Neural cell (in vitro differentiated cells): ENCODE data around the gene HNRNPR. TPM values are rescaled to one million over a fixed set of nuclear protein-coding genes. Genes with fewer than 3 reads are reported as not detected.
"Not testable (repeated sequence)": the region's sequence is repeated elsewhere in the genome, so short reads cannot be mapped to it uniquely, and the experiment has no call there.

Source experiments
- H2AFZ ChIP-seq: fragments of 200-600, 300-800 bp; sonication (generic), shearing (Covaris generic); 2 replicates; pipeline ENCODE4 v1.6.0; 2014; ENCODE audit warnings: low read depth, mild to moderate bottlenecking, antibody characterized with exemption, low read length, moderate library complexity
- H3F3A ChIP-seq: fragments of 200-600 bp; shearing (Covaris generic); 2 replicates; pipeline ENCODE4 v1.6.1; 2016; ENCODE audit warnings: mild to moderate bottlenecking, moderate library complexity, mixed read lengths, antibody characterized with exemption, low read length; ENCODE audit not compliant: insufficient read depth, poor library complexity, severe bottlenecking
- H3K27ac ChIP-seq: fragments of 200-600, 300-800 bp; sonication (generic), shearing (Covaris generic); 2 replicates; pipeline ENCODE4 v1.5.1; 2014; ENCODE audit warnings: mild to moderate bottlenecking, low read length, moderate library complexity
- H3K27me3 ChIP-seq: fragments of 300-800, 200-600 bp; sonication (generic), shearing (Covaris generic); 2 replicates; pipeline ENCODE4 v1.6.0; 2014; ENCODE audit warnings: mild to moderate bottlenecking, low read depth, low read length, moderate library complexity; ENCODE audit not compliant: insufficient read depth
- H3K36me3 ChIP-seq: fragments of 300-800, 200-600 bp; sonication (generic), shearing (Covaris generic); 2 replicates; pipeline ENCODE4 v1.5.1; 2014; ENCODE audit warnings: mild to moderate bottlenecking, antibody characterized with exemption, low read length, moderate library complexity; ENCODE audit not compliant: insufficient read depth
- H3K4me2 ChIP-seq: fragments of 300-800, 200-600 bp; sonication (generic), shearing (Covaris generic); 2 replicates; pipeline ENCODE4 v1.6.0; 2014; ENCODE audit warnings: mild to moderate bottlenecking, low read length
- H3K4me3 ChIP-seq: fragments of 300-800, 200-600 bp; sonication (generic), shearing (Covaris generic); 2 replicates; pipeline ENCODE4 v1.5.1; 2014; ENCODE audit warnings: mild to moderate bottlenecking, low read length, moderate library complexity
- H3K79me2 ChIP-seq: fragments of 200-600 bp; shearing (Covaris generic); replicated peaks from 2 replicates; pipeline ENCODE4 v1.6.0; 2014; ENCODE audit warnings: mild to moderate bottlenecking, low read length, moderate library complexity; ENCODE audit not compliant: insufficient read depth
- H3K9ac ChIP-seq: fragments of 300-800, 200-600 bp; sonication (generic), shearing (Covaris generic); 2 replicates; pipeline ENCODE4 v1.6.1; 2016; ENCODE audit warnings: mild to moderate bottlenecking, low read length, mixed read lengths
- H3K9me2 ChIP-seq: fragments of 200-600 bp; shearing (Covaris generic); 2 replicates; pipeline ENCODE4 v1.6.1; 2016; ENCODE audit warnings: mild to moderate bottlenecking, low read length, mixed read lengths; ENCODE audit not compliant: insufficient read depth
- H3K9me3 ChIP-seq: fragments of 200-600, 300-800 bp; sonication (generic), shearing (Covaris generic); 2 replicates; pipeline ENCODE4 v1.6.1; 2016; ENCODE audit warnings: mild to moderate bottlenecking, mixed run types, low read length, moderate library complexity, mixed read lengths
- H4K20me1 ChIP-seq: fragments of 200-600 bp; shearing (Covaris generic); 2 replicates; pipeline ENCODE4 v1.6.1; 2016; ENCODE audit warnings: mild to moderate bottlenecking, mixed run types; ENCODE audit not compliant: insufficient read depth
- CTCF ChIP-seq: fragments of 450-650 bp; IDR thresholded peaks from 2 replicates; pipeline ENCODE4 v1.5.1; 2014; ENCODE audit warnings: antibody characterized with exemption, mild to moderate bottlenecking, moderate library complexity; ENCODE audit not compliant: poor library complexity, severe bottlenecking
- EP300 ChIP-seq: fragments of 450-650 bp; conservative IDR thresholded peaks from 2 replicates; pipeline ENCODE4 v1.6.1; 2014; ENCODE audit warnings: antibody characterized with exemption, mild to moderate bottlenecking, moderate library complexity; ENCODE audit not compliant: poor library complexity, severe bottlenecking
- EZH2 ChIP-seq: fragments of 200-600, 300-800 bp; shearing (Covaris generic), sonication (generic); IDR thresholded peaks from 2 replicates; pipeline ENCODE4 v1.6.1; 2014; ENCODE audit warnings: antibody characterized with exemption, low read length, borderline replicate concordance, mild to moderate bottlenecking; ENCODE audit not compliant: insufficient read depth, poor library complexity, severe bottlenecking
- MXI1 ChIP-seq: fragments of 450-650 bp; conservative IDR thresholded peaks from 2 replicates; pipeline ENCODE4 v1.6.1; 2014; ENCODE audit warnings: antibody characterized with exemption, mild to moderate bottlenecking; ENCODE audit not compliant: poor library complexity, severe bottlenecking
- POLR2AphosphoS5 ChIP-seq: IDR thresholded peaks from 2 replicates; pipeline ENCODE4 v1.6.1; 2012
- RAD21 ChIP-seq: fragments of 450-650 bp; conservative IDR thresholded peaks from 2 replicates; pipeline ENCODE4 v1.6.1; 2014; ENCODE audit warnings: antibody characterized with exemption, mild to moderate bottlenecking, moderate library complexity
- REST ChIP-seq: IDR thresholded peaks from 2 replicates; pipeline ENCODE4 v1.6.1; 2012; ENCODE audit warnings: borderline replicate concordance
- SMC3 ChIP-seq: fragments of 450-650 bp; conservative IDR thresholded peaks from 2 replicates; pipeline ENCODE4 v1.6.1; 2014; ENCODE audit warnings: antibody characterized with exemption, mild to moderate bottlenecking, moderate library complexity; ENCODE audit not compliant: poor library complexity
- TAF1 ChIP-seq: IDR thresholded peaks from 2 replicates; pipeline ENCODE4 v1.6.1; 2012; ENCODE audit warnings: low read depth
- polyA plus RNA-seq: library from polyadenylated mRNA; depleted of rRNA; stranded (reverse); fragments of >200 nt; gene quantifications from 2 replicates; pipeline ENCODE4 v1.2.3, GENCODE V29; 2014

HNRNPR gene
- polyA plus RNA-seq, 1 donor from 2014 or later, result 345 TPM

- Histone ChIP-seq H3K9me2 (no peaks in the 10 kb centered on the region), H3K9me3 (no peaks in the 10 kb centered on the region), H3K4me2 (no peak overlapping the region), H2AFZ (no peak overlapping the region), H3K79me2 (peaks cover 41% of the 10 kb centered on the region), H4K20me1 (no peaks in the 10 kb centered on the region), H3K4me3 (no peak overlapping the region), H3K27ac (no peak overlapping the region), H3K36me3 (peaks cover 4% of the 10 kb centered on the region), H3K27me3 (no peaks in the 10 kb centered on the region), H3F3A (no peaks in the 10 kb centered on the region), H3K9ac (no peak overlapping the region)
- TF ChIP-seq EZH2 (no peak), REST (no peak), SMC3 (no peak)
These were observed 18.7 kb downstream of the HNRNPR start for GRCh38 chr1:23325393-23325792.

- H3K9me3 ChIP-seq, result no peaks in the 10 kb centered on the region
- H2AFZ ChIP-seq, result no peak overlapping the region
- no peaks in the 10 kb centered on the region for H3F3A ChIP-seq
- peaks cover 35% of the 10 kb centered on the region for H3K79me2 ChIP-seq
- no peak overlapping the region for H3K4me2 ChIP-seq
- H3K9ac ChIP-seq, result no peak overlapping the region
- H4K20me1 ChIP-seq, result no peaks in the 10 kb centered on the region
- no peak overlapping the region for H3K27ac ChIP-seq
- H3K4me3 ChIP-seq, result no peak overlapping the region
- H3K36me3 ChIP-seq, result peaks cover 4% of the 10 kb centered on the region
- H3K9me2 ChIP-seq, result no peaks in the 10 kb centered on the region
- TF ChIP-seq EZH2 (no peak), REST (no peak), MXI1 (no peak), CTCF (no peak), RAD21 (no peak), EP300 (no peak), SMC3 (no peak), TAF1 (no peak), POLR2AphosphoS5 (no peak)
- no peaks in the 10 kb centered on the region for H3K27me3 ChIP-seq
These were observed 21.3 kb downstream of the HNRNPR start for GRCh38 chr1:23322770-23323169.

- not testable (repeated sequence) for H3F3A ChIP-seq, H3K27me3 ChIP-seq, H3K9me3 ChIP-seq, H3K27ac ChIP-seq, H2AFZ ChIP-seq, H3K4me3 ChIP-seq, H3K9ac ChIP-seq, H3K4me2 ChIP-seq, H4K20me1 ChIP-seq, H3K9me2 ChIP-seq
- H3K79me2 ChIP-seq, result peaks cover 19% of the 10 kb centered on the region
- H3K36me3 ChIP-seq, result peaks cover 13% of the 10 kb centered on the region
These were observed 33.8 kb downstream of the HNRNPR start for GRCh38 chr1:23310280-23310679.
